Astrocyte (in vitro differentiated cells and primary cell): ENCODE results near the gene AIPL1. TPM values are rescaled to one million over a fixed set of nuclear protein-coding genes. Genes with fewer than 3 reads are reported as not detected.

ENCODE experiments used
- DNase-seq: peaks from one replicate; pipeline ENCODE4 v3.0.0-alpha.2; 2010; ENCODE audit warnings: low read depth
- FAIRE-seq: peaks from 2 replicates; lab custom pipeline; 2011; peaks lifted over from hg19 to GRCh38; lab: Jason Lieb, UNC
- H2AFZ ChIP-seq: 2 replicates; pipeline ENCODE4 v1.6.0; 2012; ENCODE audit warnings: low read depth, low read length, inconsistent platforms
- H3K27ac ChIP-seq: 2 replicates; pipeline ENCODE4 v1.5.1; 2011; ENCODE audit warnings: low read depth, low read length, inconsistent platforms
- H3K27me3 ChIP-seq: 2 replicates; pipeline ENCODE4 v1.6.0; 2011; ENCODE audit warnings: low read length, inconsistent platforms; ENCODE audit not compliant: insufficient read depth
- H3K36me3 ChIP-seq: 2 replicates; pipeline ENCODE4 v1.5.1; 2011; ENCODE audit warnings: low read length, inconsistent platforms; ENCODE audit not compliant: insufficient read depth
- H3K4me1 ChIP-seq: 2 replicates; pipeline ENCODE4 v1.5.1; 2011; ENCODE audit warnings: low read length, inconsistent platforms; ENCODE audit not compliant: insufficient read depth
- H3K4me2 ChIP-seq: 2 replicates; pipeline ENCODE4 v1.6.0; 2012; ENCODE audit warnings: low read length, inconsistent platforms
- H3K4me3 ChIP-seq: 2 replicates; pipeline ENCODE4 v1.5.1; 2011; ENCODE audit warnings: low read depth, mild to moderate bottlenecking, low read length, inconsistent platforms; ENCODE audit not compliant: insufficient read depth
- H3K79me2 ChIP-seq: 2 replicates; pipeline ENCODE4 v1.6.0; 2012; ENCODE audit warnings: mild to moderate bottlenecking, low read length, inconsistent platforms; ENCODE audit not compliant: insufficient read depth
- H3K9ac ChIP-seq: 2 replicates; pipeline ENCODE4 v1.6.0; 2012; ENCODE audit warnings: mild to moderate bottlenecking, low read length, inconsistent platforms
- H3K9me3 ChIP-seq: 2 replicates; pipeline ENCODE4 v1.5.1; 2012; ENCODE audit warnings: low read depth, mild to moderate bottlenecking, low read length, inconsistent platforms; ENCODE audit not compliant: insufficient read depth
- H4K20me1 ChIP-seq: 2 replicates; pipeline ENCODE4 v1.6.0; 2012; ENCODE audit warnings: low read length, inconsistent platforms; ENCODE audit not compliant: insufficient read depth
- H3K27ac Mint-ChIP-seq: one replicate; pipeline ENCODE4 v1.8.0; 2021; ENCODE audit warnings: mild to moderate bottlenecking, mixed read lengths; ENCODE audit not compliant: unreplicated experiment
- H3K27me3 Mint-ChIP-seq: one replicate; pipeline ENCODE4 v1.8.0; 2021; ENCODE audit warnings: low read depth, mixed read lengths; ENCODE audit not compliant: unreplicated experiment
- H3K36me3 Mint-ChIP-seq: one replicate; pipeline ENCODE4 v1.8.0; 2021; ENCODE audit warnings: low read depth, mixed read lengths; ENCODE audit not compliant: unreplicated experiment
- H3K4me1 Mint-ChIP-seq: one replicate; pipeline ENCODE4 v1.8.0; 2021; ENCODE audit warnings: low read depth, mixed read lengths; ENCODE audit not compliant: unreplicated experiment
- H3K4me3 Mint-ChIP-seq: one replicate; pipeline ENCODE4 v1.8.0; 2021; ENCODE audit warnings: mild to moderate bottlenecking, moderate library complexity, mixed read lengths; ENCODE audit not compliant: unreplicated experiment
- H3K9me3 Mint-ChIP-seq: one replicate; pipeline ENCODE4 v1.8.0; 2021; ENCODE audit warnings: mild to moderate bottlenecking, mixed read lengths; ENCODE audit not compliant: unreplicated experiment
- CTCF ChIP-seq: IDR thresholded peaks from 2 replicates; pipeline ENCODE4 v1.5.1; 2011; ENCODE audit warnings: low read depth, mild to moderate bottlenecking, inconsistent platforms, low read length, moderate library complexity; ENCODE audit not compliant: insufficient read depth
- EZH2 ChIP-seq: IDR thresholded peaks from 2 replicates; pipeline ENCODE4 v1.6.1; 2012; ENCODE audit warnings: mild to moderate bottlenecking, low read length, inconsistent platforms; ENCODE audit not compliant: insufficient read depth
- total RNA-seq: library from RNA; stranded (reverse); gene quantifications from 2 replicates; pipeline ENCODE4 v1.2.1, GENCODE V29; 2021

Gene AIPL1
- total RNA-seq, 1 donor from 2014 or later = not detected

DNA sequence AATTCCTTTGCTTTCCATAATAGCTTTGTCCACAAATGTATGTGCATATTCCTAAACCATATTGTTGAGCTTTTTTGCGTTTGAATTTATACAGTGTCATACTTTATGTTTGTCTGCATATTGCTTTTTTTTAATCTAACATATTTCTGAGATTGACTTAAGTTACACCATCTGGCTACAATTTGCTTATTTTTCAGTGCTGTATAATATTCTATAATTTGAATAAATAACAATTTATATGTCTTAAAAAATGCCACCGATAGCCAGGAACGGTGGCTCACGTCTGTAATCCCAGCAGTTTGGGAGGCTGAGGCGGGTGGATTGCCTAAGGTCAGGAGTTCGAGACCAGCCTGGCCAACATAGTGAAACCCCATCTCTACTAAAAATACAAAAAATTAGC, 7.9 kb upstream of the AIPL1 start:
- Mint-ChIP-seq H3K27ac (no peak overlapping the region), H3K27me3 (peaks cover 30% of the 10 kb centered on the region), H3K9me3 (no peaks in the 10 kb centered on the region), H3K4me3 (no peak overlapping the region), H3K4me1 (peaks cover 7% of the 10 kb centered on the region), H3K36me3 (no peaks in the 10 kb centered on the region)
- TF ChIP-seq CTCF (no peak), EZH2 (no peak)
- FAIRE-seq (no peak), DNase-seq (no peak)
- Histone ChIP-seq H3K4me3 (no peak overlapping the region), H3K36me3 (peaks cover 2% of the 10 kb centered on the region), H2AFZ (no peak overlapping the region), H3K4me2 (no peak overlapping the region), H3K27ac (no peak overlapping the region), H3K79me2 (peaks cover 10% of the 10 kb centered on the region), H3K9ac (no peak overlapping the region), H4K20me1 (no peaks in the 10 kb centered on the region), H3K4me1 (peaks cover 14% of the 10 kb centered on the region), H3K27me3 (no peaks in the 10 kb centered on the region), H3K9me3 (no peaks in the 10 kb centered on the region)

DNA sequence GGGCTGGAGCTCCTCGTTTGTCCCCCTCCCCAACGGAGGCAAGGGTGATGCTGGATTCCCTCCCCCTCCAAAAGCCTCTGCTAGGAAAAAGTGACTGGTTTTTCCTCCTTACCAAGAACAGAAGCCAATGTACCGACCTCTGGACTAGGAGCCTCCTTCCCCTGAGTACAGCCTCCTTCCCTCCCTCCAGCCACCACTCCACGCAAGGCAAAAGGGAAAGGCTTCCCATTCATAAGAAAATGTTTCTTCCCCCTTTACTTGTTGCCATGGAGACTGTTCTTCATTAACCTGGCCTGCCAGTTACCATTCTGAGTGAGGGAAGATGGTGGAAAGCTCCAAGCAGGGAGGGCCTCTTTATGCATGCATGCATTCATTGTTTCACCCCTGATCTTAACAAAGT, 5.0 kb upstream of the AIPL1 start:
- H3K27ac ChIP-seq = no peak overlapping the region
- H4K20me1 ChIP-seq = no peaks in the 10 kb centered on the region
- H3K36me3 ChIP-seq = no peaks in the 10 kb centered on the region
- no peak overlapping the region for H3K4me3 ChIP-seq
- no peak for DNase-seq
- no peak for FAIRE-seq
- H3K9ac ChIP-seq = no peak overlapping the region
- Mint-ChIP-seq H3K4me1 (peaks cover 7% of the 10 kb centered on the region), H3K27me3 (peaks cover 29% of the 10 kb centered on the region), H3K4me3 (no peak overlapping the region), H3K36me3 (no peaks in the 10 kb centered on the region), H3K27ac (no peak overlapping the region), H3K9me3 (no peaks in the 10 kb centered on the region)
- H2AFZ ChIP-seq = no peak overlapping the region
- no peaks in the 10 kb centered on the region for H3K9me3 ChIP-seq
- TF ChIP-seq EZH2 (no peak), CTCF (no peak)
- H3K79me2 ChIP-seq = peaks cover 5% of the 10 kb centered on the region
- peaks cover 8% of the 10 kb centered on the region for H3K27me3 ChIP-seq
- no peak overlapping the region for H3K4me2 ChIP-seq
- H3K4me1 ChIP-seq = peaks cover 11% of the 10 kb centered on the region

DNA sequence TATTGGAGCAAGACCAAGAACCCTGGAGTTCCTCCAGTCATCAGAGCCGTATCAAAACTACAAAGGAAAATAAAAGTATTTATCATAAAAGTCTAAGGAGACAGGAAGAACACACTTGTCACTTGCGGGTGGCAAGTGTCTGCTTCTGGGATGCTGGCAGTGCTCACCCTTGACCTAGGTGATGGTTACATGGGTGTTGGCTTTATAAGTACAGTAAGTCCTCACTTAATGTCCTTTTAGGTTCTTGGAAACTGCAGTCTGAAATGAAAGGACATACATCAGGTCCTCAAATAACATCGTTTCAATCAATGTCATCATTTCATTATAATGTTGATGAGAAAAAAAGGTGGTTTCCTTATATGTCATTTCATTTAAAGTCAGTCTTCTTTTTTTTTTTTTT, 3.0 kb upstream of the AIPL1 start:
- peaks cover under 1% of the 10 kb centered on the region for H3K9me3 Mint-ChIP-seq
- H3K27me3 Mint-ChIP-seq = peaks cover 35% of the 10 kb centered on the region
- no peaks in the 10 kb centered on the region for H3K36me3 Mint-ChIP-seq
- Histone ChIP-seq H3K4me1 (no peaks in the 10 kb centered on the region), H2AFZ (no peak overlapping the region), H3K36me3 (no peaks in the 10 kb centered on the region), H3K4me3 (no peak overlapping the region), H3K27me3 (peaks cover 8% of the 10 kb centered on the region), H3K79me2 (no peaks in the 10 kb centered on the region), H3K9me3 (no peaks in the 10 kb centered on the region), H3K9ac (no peak overlapping the region), H3K27ac (no peak overlapping the region), H3K4me2 (no peak overlapping the region), H4K20me1 (no peaks in the 10 kb centered on the region)
- TF ChIP-seq EZH2 (no peak), CTCF (no peak)
- FAIRE-seq (no peak), DNase-seq (no peak)
- H3K27ac Mint-ChIP-seq = no peak overlapping the region
- peaks cover 7% of the 10 kb centered on the region for H3K4me1 Mint-ChIP-seq
- H3K4me3 Mint-ChIP-seq = no peak overlapping the region
